Esophagus mucosa (tissue), 1 donor: Measurements from ENCODE around the gene KIF24. TPM values are rescaled to one million over a fixed set of nuclear protein-coding genes. Genes with fewer than 3 reads are reported as not detected.
"Not testable (repeated sequence)": the region's sequence is repeated elsewhere in the genome, so short reads cannot be mapped to it uniquely, and the experiment has no call there.

ENCODE experiments used
- ATAC-seq: fragments of 200-7000 bp; cut with Tn5 transposase; one replicate; pipeline ENCODE4 v1.9.1; 2020
- total RNA-seq: library from RNA; stranded (reverse); gene quantifications from one replicate; pipeline ENCODE4 v1.2.4, GENCODE V29; 2023
- donor health status: DM: yes; HTN: yes; CAD: no.

The KIF24 gene
- total RNA-seq, 1 donor from 2014 or later, result 2.0 TPM

- ATAC-seq, result no peak
Measured at GRCh38 chr9:34362614-34363214, 33.6 kb upstream of the KIF24 start.

- ATAC-seq, result not testable (repeated sequence)
Measured at GRCh38 chr9:34352957-34353356, 23.9 kb upstream of the KIF24 start.

- ATAC-seq, result not testable (repeated sequence)
Measured at GRCh38 chr9:34352122-34352652, 23.1 kb upstream of the KIF24 start.

- ATAC-seq, result no peak
Measured at GRCh38 chr9:34349324-34349723, 20.3 kb upstream of the KIF24 start.

- ATAC-seq, result no peak
Measured at GRCh38 chr9:34347800-34348158, 18.7 kb upstream of the KIF24 start.

GRCh38 chr9:34346873-34347799, 18.1 kb upstream of the KIF24 start:
- ATAC-seq, result no peak

- no peak for ATAC-seq
Measured at GRCh38 chr9:34343605-34344004, 14.5 kb upstream of the KIF24 start.

GRCh38 chr9:34343090-34343489, 14.0 kb upstream of the KIF24 start:
- ATAC-seq, result no peak

GRCh38 chr9:34341659-34342295, 12.7 kb upstream of the KIF24 start:
- ATAC-seq, result no peak

- ATAC-seq, result no peak
Measured at GRCh38 chr9:34338665-34339385, 9.8 kb upstream of the KIF24 start.

- not testable (repeated sequence) for ATAC-seq
Measured at GRCh38 chr9:34338079-34338478, 9.0 kb upstream of the KIF24 start.

GRCh38 chr9:34337403-34337802, 8.3 kb upstream of the KIF24 start:
- no peak for ATAC-seq

- ATAC-seq, result no peak
Measured at GRCh38 chr9:34335376-34335775, 6.3 kb upstream of the KIF24 start.

- no peak for ATAC-seq
Measured at GRCh38 chr9:34334916-34335315, 5.8 kb upstream of the KIF24 start.

GRCh38 chr9:34334337-34334824, 5.3 kb upstream of the KIF24 start:
- ATAC-seq, result no peak

GRCh38 chr9:34333836-34334235, 4.8 kb upstream of the KIF24 start:
- ATAC-seq, result no peak

GRCh38 chr9:34332076-34332964, 3.3 kb upstream of the KIF24 start:
- no peak for ATAC-seq

GRCh38 chr9:34331196-34331595, 2.1 kb upstream of the KIF24 start:
- ATAC-seq, result no peak

GRCh38 chr9:34328500-34328986, 525 bp downstream of the KIF24 start:
- no peak for ATAC-seq

- no peak for ATAC-seq
Measured at GRCh38 chr9:34326690-34327089, 2.4 kb downstream of the KIF24 start.

GRCh38 chr9:34322899-34323591, 6.0 kb downstream of the KIF24 start:
- no peak for ATAC-seq
